GM12875 (cell line): ENCODE measurements around the gene PTPN14.

ENCODE experiments used
- H3K4me3 ChIP-seq: one replicate; pipeline ENCODE4 v1.5.1; 2011; ENCODE audit warnings: low read depth, low read length, control low read depth
- TF ChIP-seq, protein P1 (sequence below): IDR thresholded peaks from 2 replicates; pipeline ENCODE4 v1.5.1; 2011; ENCODE audit warnings: low read depth, mild to moderate bottlenecking, control low read depth, inconsistent platforms, low read length, moderate library complexity, borderline replicate concordance; ENCODE audit not compliant: insufficient read depth

The PTPN14 gene

DNA sequence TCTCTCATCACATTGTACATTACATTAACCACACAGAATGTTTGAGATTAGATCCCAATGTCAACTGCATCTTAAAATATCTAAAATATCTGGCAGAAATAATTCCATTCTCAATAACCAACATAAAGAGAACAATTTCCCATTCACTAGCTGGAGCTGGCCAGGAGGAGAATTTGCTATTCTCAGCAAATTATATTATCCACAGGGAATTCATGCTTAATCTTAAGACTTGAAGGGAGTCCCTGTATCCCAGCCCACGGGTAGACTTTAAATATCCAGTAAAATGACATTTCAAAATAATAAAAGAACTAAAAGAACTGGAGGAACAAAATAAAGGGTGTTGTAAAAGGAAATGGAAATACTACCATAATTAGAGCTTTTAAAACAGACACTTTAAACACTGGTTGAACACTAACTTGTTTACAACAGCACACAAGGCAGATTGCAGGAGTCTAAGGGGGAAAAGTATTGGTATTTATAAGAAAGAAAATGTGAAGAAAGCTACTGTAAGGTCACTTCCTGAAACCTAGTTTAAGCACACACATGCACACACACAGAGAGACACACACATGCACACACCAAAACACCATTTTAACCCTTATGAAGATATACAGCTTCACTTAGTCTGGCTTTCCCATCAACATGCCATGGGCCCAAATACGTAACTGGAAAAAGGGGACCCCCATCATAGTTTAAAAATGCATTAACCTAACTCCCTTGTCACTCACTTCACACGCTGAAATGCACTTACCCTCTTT is 107.0 kb downstream of the PTPN14 start:
- TF ChIP-seq, protein P1, sequence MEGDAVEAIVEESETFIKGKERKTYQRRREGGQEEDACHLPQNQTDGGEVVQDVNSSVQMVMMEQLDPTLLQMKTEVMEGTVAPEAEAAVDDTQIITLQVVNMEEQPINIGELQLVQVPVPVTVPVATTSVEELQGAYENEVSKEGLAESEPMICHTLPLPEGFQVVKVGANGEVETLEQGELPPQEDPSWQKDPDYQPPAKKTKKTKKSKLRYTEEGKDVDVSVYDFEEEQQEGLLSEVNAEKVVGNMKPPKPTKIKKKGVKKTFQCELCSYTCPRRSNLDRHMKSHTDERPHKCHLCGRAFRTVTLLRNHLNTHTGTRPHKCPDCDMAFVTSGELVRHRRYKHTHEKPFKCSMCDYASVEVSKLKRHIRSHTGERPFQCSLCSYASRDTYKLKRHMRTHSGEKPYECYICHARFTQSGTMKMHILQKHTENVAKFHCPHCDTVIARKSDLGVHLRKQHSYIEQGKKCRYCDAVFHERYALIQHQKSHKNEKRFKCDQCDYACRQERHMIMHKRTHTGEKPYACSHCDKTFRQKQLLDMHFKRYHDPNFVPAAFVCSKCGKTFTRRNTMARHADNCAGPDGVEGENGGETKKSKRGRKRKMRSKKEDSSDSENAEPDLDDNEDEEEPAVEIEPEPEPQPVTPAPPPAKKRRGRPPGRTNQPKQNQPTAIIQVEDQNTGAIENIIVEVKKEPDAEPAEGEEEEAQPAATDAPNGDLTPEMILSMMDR: no peak
- no peak overlapping the region for H3K4me3 ChIP-seq

DNA sequence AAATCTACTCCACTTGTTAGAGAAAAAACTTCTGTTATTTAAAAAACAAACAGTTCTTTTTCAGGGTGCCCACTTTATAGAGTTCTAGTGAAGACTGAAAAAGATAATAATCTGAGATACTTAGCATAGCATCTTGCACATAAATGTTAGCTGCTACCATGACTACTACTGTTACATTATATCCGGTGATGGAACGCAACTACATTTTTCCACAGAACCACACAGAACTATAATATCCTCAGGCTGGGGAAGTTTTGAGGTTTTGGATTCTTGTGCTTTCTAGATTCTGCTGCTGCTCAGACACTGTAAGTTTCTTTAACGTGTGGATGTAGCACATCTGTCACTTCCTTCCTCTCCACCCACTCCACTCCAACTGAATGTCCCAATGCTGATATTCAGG is 110.3 kb downstream of the PTPN14 start:
- TF ChIP-seq, protein P1: no peak
- no peak overlapping the region for H3K4me3 ChIP-seq

DNA sequence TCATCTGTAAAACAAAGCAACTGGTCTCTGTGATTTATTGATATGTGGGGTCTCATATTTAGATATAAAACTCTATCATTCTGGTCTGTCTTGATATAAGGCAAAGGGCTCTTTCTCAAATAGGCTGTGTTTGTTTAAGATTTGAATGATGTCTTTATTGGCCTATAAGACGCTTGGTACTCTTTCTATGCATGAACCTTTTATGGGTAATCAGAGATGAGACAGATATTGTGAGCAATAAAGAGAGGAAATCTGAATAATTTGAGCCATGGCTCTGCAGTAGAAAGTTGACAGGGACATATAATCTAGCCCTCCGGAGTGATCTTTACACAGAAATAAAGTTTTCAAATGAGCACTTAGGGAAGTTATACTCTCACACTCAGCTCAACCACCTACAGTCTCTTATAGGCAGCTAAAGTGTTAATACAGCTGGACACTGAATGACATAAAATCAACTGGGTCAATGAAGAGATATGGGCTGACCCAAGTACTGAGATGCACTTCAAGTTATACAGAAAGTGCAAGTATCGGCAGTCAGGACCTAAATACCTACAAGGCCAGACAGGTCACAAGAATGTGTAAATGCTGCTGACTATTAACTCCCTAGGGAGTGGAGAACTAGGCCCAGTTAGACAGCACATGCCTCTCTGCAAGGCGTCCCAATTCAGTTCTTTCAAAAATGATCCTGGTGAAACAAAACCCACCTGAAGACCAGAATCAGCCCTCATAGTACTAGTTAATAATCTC is 111.0 kb downstream of the PTPN14 start:
- TF ChIP-seq, protein P1: no peak
- H3K4me3 ChIP-seq: no peak overlapping the region

DNA sequence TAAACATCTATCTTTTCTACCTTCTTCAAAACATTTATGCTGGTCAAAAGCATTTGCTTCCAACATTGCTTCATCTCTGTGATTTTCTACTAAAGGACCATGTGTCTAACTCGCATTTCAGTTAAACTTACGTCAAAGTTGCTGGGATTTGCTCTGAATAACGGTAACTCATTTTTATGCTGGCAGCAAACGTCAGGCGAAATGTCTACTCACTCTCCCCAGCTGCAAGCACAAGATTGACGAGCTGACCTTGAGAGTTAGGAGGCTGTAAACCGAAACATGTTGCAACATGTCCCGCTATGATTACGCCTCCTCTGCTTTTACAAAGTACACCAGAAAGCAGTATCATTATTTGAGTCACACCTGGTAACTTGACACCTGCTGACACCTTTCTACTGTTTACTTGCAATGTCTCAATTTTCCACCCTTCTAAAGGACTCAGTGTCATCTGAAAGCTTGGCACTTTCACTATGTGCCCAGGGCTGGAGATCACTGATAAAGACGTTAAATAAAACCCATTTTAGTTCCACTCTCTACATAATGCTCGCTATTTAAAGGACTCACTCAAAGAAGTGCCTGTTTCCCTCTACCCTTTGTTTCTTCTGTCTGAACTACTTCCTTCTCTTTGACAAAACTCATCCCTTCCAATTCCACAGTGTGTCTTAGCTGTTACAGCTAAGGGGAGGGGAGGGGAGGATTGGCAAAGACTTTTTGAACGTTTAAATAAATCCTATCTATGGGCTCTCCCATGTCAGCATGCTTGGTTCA is 111.9 kb downstream of the PTPN14 start:
- TF ChIP-seq, protein P1: no peak
- no peak overlapping the region for H3K4me3 ChIP-seq

DNA sequence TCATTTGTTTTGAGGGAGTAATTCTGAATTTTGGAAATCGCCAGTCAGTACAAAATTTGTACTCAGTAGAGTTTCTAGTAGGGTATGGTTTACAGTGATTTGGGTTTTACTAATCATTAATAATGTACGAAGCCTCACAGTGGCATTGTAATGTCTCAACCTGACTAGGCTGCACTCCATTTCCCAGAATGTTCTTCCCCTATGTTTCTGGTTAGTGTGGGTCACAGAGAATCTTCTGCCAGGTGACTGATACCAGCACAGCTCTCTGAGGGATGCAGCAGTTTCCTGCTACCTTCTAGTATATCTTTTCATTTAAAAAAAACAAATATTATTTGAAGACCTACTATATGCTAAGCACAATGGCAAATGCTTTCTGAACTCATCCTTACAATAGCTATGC is 112.9 kb downstream of the PTPN14 start:
- no peak overlapping the region for H3K4me3 ChIP-seq
- TF ChIP-seq, protein P1: no peak

DNA sequence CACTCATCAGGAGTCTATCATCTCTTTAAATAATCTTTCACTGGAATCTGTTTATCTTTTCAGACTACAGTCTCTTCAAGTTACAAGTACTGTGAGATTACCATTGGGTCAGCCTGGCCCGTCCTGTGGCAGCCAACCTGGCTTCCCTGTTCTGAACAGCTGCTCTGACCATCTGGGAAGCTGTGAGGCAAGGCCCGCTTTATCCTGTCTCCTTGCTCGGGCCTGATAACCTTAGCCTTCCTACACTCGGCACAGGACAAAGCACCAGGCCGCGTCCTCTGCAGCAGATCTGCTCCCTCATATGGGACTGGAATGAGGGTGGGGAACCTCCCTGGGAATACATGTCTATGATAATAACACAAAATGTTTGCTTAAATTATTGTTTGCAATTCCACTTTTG is 113.3 kb downstream of the PTPN14 start:
- TF ChIP-seq, protein P1: no peak
- H3K4me3 ChIP-seq: no peak overlapping the region

DNA sequence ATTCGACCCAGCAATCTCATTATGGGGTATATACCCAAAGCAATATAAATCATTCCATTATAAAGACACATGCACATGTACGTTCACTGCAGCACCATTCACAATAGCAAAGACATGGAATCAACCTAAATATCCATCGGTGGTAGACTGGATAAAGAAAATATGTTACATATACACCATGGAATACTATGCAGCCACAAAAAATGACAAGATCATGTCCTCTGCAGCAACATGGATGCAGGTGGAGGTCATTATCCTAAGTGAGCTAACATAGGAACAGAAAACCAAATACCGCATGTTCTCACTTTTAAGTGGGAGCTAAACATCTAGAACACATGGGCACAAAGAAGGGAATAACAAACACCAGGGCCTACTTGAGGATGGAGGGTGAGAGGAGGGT is 115.5 kb downstream of the PTPN14 start:
- no peak overlapping the region for H3K4me3 ChIP-seq
- TF ChIP-seq, protein P1: no peak
